Astrocyte (in vitro differentiated cells and primary cell): ENCODE results near the gene ARAP1. TPM values are rescaled to one million over a fixed set of nuclear protein-coding genes. Genes with fewer than 3 reads are reported as not detected.

Experiments used
- DNase-seq: peaks from one replicate; pipeline ENCODE4 v3.0.0-alpha.2; 2010; ENCODE audit warnings: low read depth
- FAIRE-seq: peaks from 2 replicates; lab custom pipeline; 2011; peaks lifted over from hg19 to GRCh38; lab: Jason Lieb, UNC
- H2AFZ ChIP-seq: 2 replicates; pipeline ENCODE4 v1.6.0; 2012; ENCODE audit warnings: low read depth, low read length, inconsistent platforms
- H3K27ac ChIP-seq: 2 replicates; pipeline ENCODE4 v1.5.1; 2011; ENCODE audit warnings: low read depth, low read length, inconsistent platforms
- H3K27me3 ChIP-seq: 2 replicates; pipeline ENCODE4 v1.6.0; 2011; ENCODE audit warnings: low read length, inconsistent platforms; ENCODE audit not compliant: insufficient read depth
- H3K36me3 ChIP-seq: 2 replicates; pipeline ENCODE4 v1.5.1; 2011; ENCODE audit warnings: low read length, inconsistent platforms; ENCODE audit not compliant: insufficient read depth
- H3K4me1 ChIP-seq: 2 replicates; pipeline ENCODE4 v1.5.1; 2011; ENCODE audit warnings: low read length, inconsistent platforms; ENCODE audit not compliant: insufficient read depth
- H3K4me2 ChIP-seq: 2 replicates; pipeline ENCODE4 v1.6.0; 2012; ENCODE audit warnings: low read length, inconsistent platforms
- H3K4me3 ChIP-seq: 2 replicates; pipeline ENCODE4 v1.5.1; 2011; ENCODE audit warnings: low read depth, mild to moderate bottlenecking, low read length, inconsistent platforms; ENCODE audit not compliant: insufficient read depth
- H3K79me2 ChIP-seq: 2 replicates; pipeline ENCODE4 v1.6.0; 2012; ENCODE audit warnings: mild to moderate bottlenecking, low read length, inconsistent platforms; ENCODE audit not compliant: insufficient read depth
- H3K9ac ChIP-seq: 2 replicates; pipeline ENCODE4 v1.6.0; 2012; ENCODE audit warnings: mild to moderate bottlenecking, low read length, inconsistent platforms
- H3K9me3 ChIP-seq: 2 replicates; pipeline ENCODE4 v1.5.1; 2012; ENCODE audit warnings: low read depth, mild to moderate bottlenecking, low read length, inconsistent platforms; ENCODE audit not compliant: insufficient read depth
- H4K20me1 ChIP-seq: 2 replicates; pipeline ENCODE4 v1.6.0; 2012; ENCODE audit warnings: low read length, inconsistent platforms; ENCODE audit not compliant: insufficient read depth
- H3K27ac Mint-ChIP-seq: one replicate; pipeline ENCODE4 v1.8.0; 2021; ENCODE audit warnings: mild to moderate bottlenecking, mixed read lengths; ENCODE audit not compliant: unreplicated experiment
- H3K27me3 Mint-ChIP-seq: one replicate; pipeline ENCODE4 v1.8.0; 2021; ENCODE audit warnings: low read depth, mixed read lengths; ENCODE audit not compliant: unreplicated experiment
- H3K36me3 Mint-ChIP-seq: one replicate; pipeline ENCODE4 v1.8.0; 2021; ENCODE audit warnings: low read depth, mixed read lengths; ENCODE audit not compliant: unreplicated experiment
- H3K4me1 Mint-ChIP-seq: one replicate; pipeline ENCODE4 v1.8.0; 2021; ENCODE audit warnings: low read depth, mixed read lengths; ENCODE audit not compliant: unreplicated experiment
- H3K4me3 Mint-ChIP-seq: one replicate; pipeline ENCODE4 v1.8.0; 2021; ENCODE audit warnings: mild to moderate bottlenecking, moderate library complexity, mixed read lengths; ENCODE audit not compliant: unreplicated experiment
- H3K9me3 Mint-ChIP-seq: one replicate; pipeline ENCODE4 v1.8.0; 2021; ENCODE audit warnings: mild to moderate bottlenecking, mixed read lengths; ENCODE audit not compliant: unreplicated experiment
- EZH2 ChIP-seq: IDR thresholded peaks from 2 replicates; pipeline ENCODE4 v1.6.1; 2012; ENCODE audit warnings: mild to moderate bottlenecking, low read length, inconsistent platforms; ENCODE audit not compliant: insufficient read depth
- total RNA-seq: library from RNA; stranded (reverse); gene quantifications from 2 replicates; pipeline ENCODE4 v1.2.1, GENCODE V29; 2021
- TF ChIP-seq, protein P1 (sequence below): IDR thresholded peaks from 2 replicates; pipeline ENCODE4 v1.5.1; 2011; ENCODE audit warnings: low read depth, mild to moderate bottlenecking, inconsistent platforms, low read length, moderate library complexity; ENCODE audit not compliant: insufficient read depth

The ARAP1 gene
- total RNA-seq, 1 donor from 2014 or later, result 31.9 TPM

DNA sequence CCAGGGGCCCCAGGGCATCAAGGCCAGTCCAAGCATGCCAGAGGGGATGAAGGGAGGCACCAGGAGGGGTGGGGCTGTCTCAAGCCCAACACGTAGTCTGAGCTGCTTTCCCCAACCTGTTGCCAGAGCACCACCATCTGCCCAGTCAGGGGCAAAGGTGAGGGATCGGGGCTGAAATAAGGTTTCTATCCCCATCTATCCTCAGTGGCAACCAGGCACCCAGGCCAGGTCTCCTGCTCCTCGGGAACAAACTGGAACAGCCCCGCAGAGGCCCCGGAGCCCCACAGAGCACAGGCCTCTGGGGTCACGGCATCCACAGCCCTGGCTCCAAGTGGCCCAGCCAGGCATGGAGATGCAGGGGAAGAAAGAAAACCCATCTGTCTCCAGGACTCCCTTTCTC is 22.3 kb upstream of the ARAP1 start:
- Histone ChIP-seq H3K36me3 (no peaks in the 10 kb centered on the region), H3K9ac (no peak overlapping the region), H2AFZ (no peak overlapping the region), H3K27me3 (no peaks in the 10 kb centered on the region), H3K4me3 (no peak overlapping the region), H3K27ac (no peak overlapping the region), H3K79me2 (no peaks in the 10 kb centered on the region), H3K4me2 (no peak overlapping the region), H4K20me1 (no peaks in the 10 kb centered on the region), H3K4me1 (peaks cover 30% of the 10 kb centered on the region), H3K9me3 (no peaks in the 10 kb centered on the region)
- no peak overlapping the region for H3K27ac Mint-ChIP-seq
- no peak overlapping the region for H3K4me3 Mint-ChIP-seq
- DNase-seq (no peak), FAIRE-seq (no peak)
- TF ChIP-seq EZH2, result no peak
- TF ChIP-seq, protein P1, sequence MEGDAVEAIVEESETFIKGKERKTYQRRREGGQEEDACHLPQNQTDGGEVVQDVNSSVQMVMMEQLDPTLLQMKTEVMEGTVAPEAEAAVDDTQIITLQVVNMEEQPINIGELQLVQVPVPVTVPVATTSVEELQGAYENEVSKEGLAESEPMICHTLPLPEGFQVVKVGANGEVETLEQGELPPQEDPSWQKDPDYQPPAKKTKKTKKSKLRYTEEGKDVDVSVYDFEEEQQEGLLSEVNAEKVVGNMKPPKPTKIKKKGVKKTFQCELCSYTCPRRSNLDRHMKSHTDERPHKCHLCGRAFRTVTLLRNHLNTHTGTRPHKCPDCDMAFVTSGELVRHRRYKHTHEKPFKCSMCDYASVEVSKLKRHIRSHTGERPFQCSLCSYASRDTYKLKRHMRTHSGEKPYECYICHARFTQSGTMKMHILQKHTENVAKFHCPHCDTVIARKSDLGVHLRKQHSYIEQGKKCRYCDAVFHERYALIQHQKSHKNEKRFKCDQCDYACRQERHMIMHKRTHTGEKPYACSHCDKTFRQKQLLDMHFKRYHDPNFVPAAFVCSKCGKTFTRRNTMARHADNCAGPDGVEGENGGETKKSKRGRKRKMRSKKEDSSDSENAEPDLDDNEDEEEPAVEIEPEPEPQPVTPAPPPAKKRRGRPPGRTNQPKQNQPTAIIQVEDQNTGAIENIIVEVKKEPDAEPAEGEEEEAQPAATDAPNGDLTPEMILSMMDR, result no peak
- H3K36me3 Mint-ChIP-seq, result peaks cover 8% of the 10 kb centered on the region
- H3K9me3 Mint-ChIP-seq, result no peaks in the 10 kb centered on the region
- peaks cover 34% of the 10 kb centered on the region for H3K4me1 Mint-ChIP-seq
- H3K27me3 Mint-ChIP-seq, result peaks cover 4% of the 10 kb centered on the region

DNA sequence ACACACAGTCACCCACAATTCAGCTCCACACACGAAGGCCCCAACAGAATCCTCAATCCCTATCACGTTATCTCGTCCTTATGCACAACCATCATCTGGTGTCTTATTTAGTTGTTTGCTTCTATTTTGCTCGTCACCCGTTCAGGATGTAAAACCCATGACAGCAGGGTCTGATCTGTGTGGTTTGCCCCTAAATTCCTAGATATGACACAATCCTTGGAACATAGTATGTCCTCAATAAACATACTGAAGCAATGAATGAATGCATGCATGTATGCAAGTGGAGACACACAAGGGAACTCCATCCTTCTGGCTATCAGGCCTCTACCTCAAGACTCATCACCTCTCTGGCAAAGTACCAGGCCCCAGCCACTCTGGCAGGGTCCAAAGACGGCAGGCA is 21.5 kb upstream of the ARAP1 start:
- H3K9me3 Mint-ChIP-seq, result no peaks in the 10 kb centered on the region
- FAIRE-seq (no peak), DNase-seq (peak; percentile 27)
- H3K4me3 ChIP-seq, result no peak overlapping the region
- H4K20me1 ChIP-seq, result no peaks in the 10 kb centered on the region
- H3K27ac ChIP-seq, result peak overlapping the region; percentile 77
- peaks cover 30% of the 10 kb centered on the region for H3K4me1 ChIP-seq
- peak overlapping the region; percentile 8 for H2AFZ ChIP-seq
- H3K36me3 ChIP-seq, result no peaks in the 10 kb centered on the region
- H3K27me3 ChIP-seq, result no peaks in the 10 kb centered on the region
- H3K27me3 Mint-ChIP-seq, result peaks cover 2% of the 10 kb centered on the region
- H3K79me2 ChIP-seq, result no peaks in the 10 kb centered on the region
- H3K4me3 Mint-ChIP-seq, result peak overlapping the region; percentile 40
- peak overlapping the region; percentile 63 for H3K9ac ChIP-seq
- peak overlapping the region; percentile 94 for H3K27ac Mint-ChIP-seq
- H3K4me2 ChIP-seq, result peak overlapping the region; percentile 63
- H3K36me3 Mint-ChIP-seq, result peaks cover 5% of the 10 kb centered on the region
- peaks cover 34% of the 10 kb centered on the region for H3K4me1 Mint-ChIP-seq
- TF ChIP-seq, protein P1, result no peak
- TF ChIP-seq EZH2, result no peak
- H3K9me3 ChIP-seq, result no peaks in the 10 kb centered on the region

DNA sequence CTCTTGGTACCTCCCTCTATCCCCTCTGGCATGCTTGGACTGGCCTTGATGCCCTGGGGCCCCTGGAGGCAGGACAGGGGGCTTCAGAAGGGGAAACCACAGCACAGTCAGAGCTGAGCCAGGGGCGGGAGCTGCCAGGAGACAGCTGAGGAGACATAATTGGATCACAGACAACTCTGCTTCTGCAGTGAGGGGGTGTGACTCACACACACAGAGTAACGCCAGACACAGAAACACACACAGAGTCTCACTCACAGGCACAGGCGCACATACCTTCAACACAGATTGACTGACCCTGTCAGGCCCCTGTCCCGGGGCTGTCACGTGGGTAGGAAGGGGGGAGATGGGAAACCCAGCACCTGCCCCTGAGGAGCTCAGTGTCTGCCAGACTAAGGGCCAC is 21.1 kb upstream of the ARAP1 start:
- no peak overlapping the region for H3K4me3 ChIP-seq
- peaks cover 30% of the 10 kb centered on the region for H3K4me1 ChIP-seq
- FAIRE-seq (peak; percentile 86), DNase-seq (peak; percentile 90)
- no peaks in the 10 kb centered on the region for H3K27me3 ChIP-seq
- Mint-ChIP-seq H3K27me3 (peaks cover 2% of the 10 kb centered on the region), H3K27ac (peak overlapping the region; percentile 94), H3K36me3 (peaks cover 5% of the 10 kb centered on the region), H3K4me1 (peaks cover 36% of the 10 kb centered on the region), H3K4me3 (peak overlapping the region; percentile 12), H3K9me3 (no peaks in the 10 kb centered on the region)
- H3K9ac ChIP-seq, result peak overlapping the region; percentile 63
- H3K27ac ChIP-seq, result peak overlapping the region; percentile 77
- peak overlapping the region; percentile 63 for H3K4me2 ChIP-seq
- no peaks in the 10 kb centered on the region for H3K9me3 ChIP-seq
- H3K79me2 ChIP-seq, result no peaks in the 10 kb centered on the region
- H2AFZ ChIP-seq, result peak overlapping the region; percentile 8
- H4K20me1 ChIP-seq, result no peaks in the 10 kb centered on the region
- H3K36me3 ChIP-seq, result no peaks in the 10 kb centered on the region
- TF ChIP-seq, protein P1, result no peak
- TF ChIP-seq EZH2, result no peak
